Measurements from ENCODE around the gene CAPG.

The CAPG gene

DNA sequence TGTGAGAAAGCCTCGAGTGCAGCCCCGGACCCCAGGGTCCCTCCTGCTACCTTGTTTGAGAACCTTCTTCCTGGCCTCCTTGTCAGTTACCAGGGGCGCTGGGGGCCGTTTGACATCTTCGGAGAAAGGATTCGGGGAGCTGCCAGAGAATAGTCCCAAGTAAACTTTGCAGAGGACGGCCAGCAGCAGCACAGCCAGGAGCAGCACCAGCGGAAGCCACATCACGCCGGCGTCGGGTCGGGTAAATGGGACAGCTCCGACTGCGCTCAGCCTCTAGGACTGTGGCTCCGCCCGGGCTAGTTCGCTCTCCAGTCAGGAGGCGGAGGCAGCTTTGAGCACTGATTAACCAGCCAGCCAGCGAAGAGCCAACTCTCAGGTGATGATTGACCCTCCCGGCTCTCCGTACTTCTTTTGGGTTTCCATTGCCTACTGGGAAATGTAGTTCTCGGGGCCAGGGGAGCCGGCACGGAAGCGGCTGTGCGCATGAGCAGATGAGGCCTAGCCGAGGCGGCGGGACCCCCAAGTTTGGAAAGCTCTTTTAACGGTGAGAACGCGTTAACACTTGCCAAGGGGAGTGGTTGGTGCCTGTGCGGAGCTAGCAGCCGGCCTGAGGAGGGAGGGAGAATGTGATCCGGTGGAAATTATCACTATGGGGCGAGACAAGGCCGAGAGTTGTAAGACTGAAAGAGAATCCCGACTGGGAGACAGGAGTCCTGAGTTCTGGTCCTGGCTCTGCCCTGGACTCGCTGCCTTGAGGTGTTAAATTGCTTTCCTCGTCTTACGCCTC is 55.7 kb downstream of the CAPG start, which contains the start of the genes ELMOD3 and RETSAT:
ELMOD3 (plus strand) TSS at position 484 of the 787 bp plus-strand sequence. CDS start 2,430 bp downstream, outside the sequence.
RETSAT (minus strand) TSS at position 243 of the 787 bp plus-strand sequence; CDS start at position 222, 21 bp downstream.
- peak; percentile 96 for DNase-seq

- DNase-seq: no peak
Measured at GRCh38 chr2:85353876-85354285, 56.3 kb downstream of the CAPG start.

GRCh38 chr2:85347599-85347998 is 62.6 kb downstream of the CAPG start:
- DNase-seq: no peak
